Measurements from ENCODE around the gene AURKB. TPM values are rescaled to one million over a fixed set of nuclear protein-coding genes. Genes with fewer than 3 reads are reported as not detected.
A peak's percentile ranks its signal among the peaks of the same experiment; 100 is the strongest.

The AURKB gene
- total RNA-seq, 1 donor from 2014 or later = 15.7 TPM

GRCh38 chr17:8225813-8226535 is 15.6 kb upstream of the AURKB start:
- H3K4me1 Mint-ChIP-seq (ENCODE audit: unreplicated experiment) = peaks cover 28% of the 10 kb centered on the region
- no peaks in the 10 kb centered on the region for H3K27me3 Mint-ChIP-seq (ENCODE audit: unreplicated experiment)
- DNase-seq (ENCODE audit: extremely low spot score, unreplicated experiment) = no peak
- TF ChIP-seq CTCF (IDR thresholded peaks at IDR 0.05) = no peak
- H3K9me3 Mint-ChIP-seq (ENCODE audit: unreplicated experiment) = no peaks in the 10 kb centered on the region
- H3K27ac Mint-ChIP-seq (ENCODE audit: unreplicated experiment) = peak overlapping the region; percentile 97
- peaks cover 14% of the 10 kb centered on the region for H3K36me3 Mint-ChIP-seq (ENCODE audit: unreplicated experiment)
- H3K4me3 Mint-ChIP-seq (ENCODE audit: unreplicated experiment) = peak overlapping the region; percentile 78

GRCh38 chr17:8224891-8225812 is 14.8 kb upstream of the AURKB start:
- no peaks in the 10 kb centered on the region for H3K9me3 Mint-ChIP-seq (ENCODE audit: unreplicated experiment)
- no peak for DNase-seq (ENCODE audit: extremely low spot score, unreplicated experiment)
- TF ChIP-seq CTCF (IDR thresholded peaks at IDR 0.05) = no peak
- H3K36me3 Mint-ChIP-seq (ENCODE audit: unreplicated experiment) = peaks cover 12% of the 10 kb centered on the region
- H3K27me3 Mint-ChIP-seq (ENCODE audit: unreplicated experiment) = no peaks in the 10 kb centered on the region
- peak overlapping the region; percentile 23 for H3K27ac Mint-ChIP-seq (ENCODE audit: unreplicated experiment)
- H3K4me1 Mint-ChIP-seq (ENCODE audit: unreplicated experiment) = peaks cover 33% of the 10 kb centered on the region
- no peak overlapping the region for H3K4me3 Mint-ChIP-seq (ENCODE audit: unreplicated experiment)

GRCh38 chr17:8223356-8224126 is 13.2 kb upstream of the AURKB start:
- H3K27ac Mint-ChIP-seq (ENCODE audit: unreplicated experiment) = peak overlapping the region; percentile 100
- H3K27me3 Mint-ChIP-seq (ENCODE audit: unreplicated experiment) = no peaks in the 10 kb centered on the region
- no peaks in the 10 kb centered on the region for H3K36me3 Mint-ChIP-seq (ENCODE audit: unreplicated experiment)
- no peaks in the 10 kb centered on the region for H3K9me3 Mint-ChIP-seq (ENCODE audit: unreplicated experiment)
- H3K4me3 Mint-ChIP-seq (ENCODE audit: unreplicated experiment) = peak overlapping the region; percentile 97
- no peak for DNase-seq (ENCODE audit: extremely low spot score, unreplicated experiment)
- peak; percentile 30 for TF ChIP-seq CTCF (IDR thresholded peaks at IDR 0.05)
- H3K4me1 Mint-ChIP-seq (ENCODE audit: unreplicated experiment) = peaks cover 38% of the 10 kb centered on the region

- H3K4me3 Mint-ChIP-seq (ENCODE audit: unreplicated experiment) = peak overlapping the region; percentile 97
- no peak for TF ChIP-seq CTCF (IDR thresholded peaks at IDR 0.05)
- H3K4me1 Mint-ChIP-seq (ENCODE audit: unreplicated experiment) = peaks cover 42% of the 10 kb centered on the region
- no peaks in the 10 kb centered on the region for H3K36me3 Mint-ChIP-seq (ENCODE audit: unreplicated experiment)
- no peaks in the 10 kb centered on the region for H3K9me3 Mint-ChIP-seq (ENCODE audit: unreplicated experiment)
- DNase-seq (ENCODE audit: extremely low spot score, unreplicated experiment) = peak; percentile 96
- H3K27me3 Mint-ChIP-seq (ENCODE audit: unreplicated experiment) = no peaks in the 10 kb centered on the region
- peak overlapping the region; percentile 100 for H3K27ac Mint-ChIP-seq (ENCODE audit: unreplicated experiment)
Measured at GRCh38 chr17:8222630-8223355, 12.4 kb upstream of the AURKB start.

Data from osteocyte (in vitro differentiated cells).